GM19463 (cell line): ENCODE results near the gene ARL8A.
A peak's percentile ranks its signal among the peaks of the same experiment; 100 is the strongest.
"Not testable (repeated sequence)": the region's sequence is repeated elsewhere in the genome, so short reads cannot be mapped to it uniquely, and the experiment has no call there.

Source experiments
- ATAC-seq: cut with Tn5 transposase; IDR thresholded peaks from one replicate; pipeline ENCODE4 v1.9.1; 2021; ENCODE audit warnings: mild to moderate bottlenecking, moderate library complexity; ENCODE audit not compliant: unreplicated experiment

Gene ARL8A

GRCh38 chr1:202176949-202177927 is 32.7 kb upstream of the ARL8A start:
- no peak for ATAC-seq

DNA sequence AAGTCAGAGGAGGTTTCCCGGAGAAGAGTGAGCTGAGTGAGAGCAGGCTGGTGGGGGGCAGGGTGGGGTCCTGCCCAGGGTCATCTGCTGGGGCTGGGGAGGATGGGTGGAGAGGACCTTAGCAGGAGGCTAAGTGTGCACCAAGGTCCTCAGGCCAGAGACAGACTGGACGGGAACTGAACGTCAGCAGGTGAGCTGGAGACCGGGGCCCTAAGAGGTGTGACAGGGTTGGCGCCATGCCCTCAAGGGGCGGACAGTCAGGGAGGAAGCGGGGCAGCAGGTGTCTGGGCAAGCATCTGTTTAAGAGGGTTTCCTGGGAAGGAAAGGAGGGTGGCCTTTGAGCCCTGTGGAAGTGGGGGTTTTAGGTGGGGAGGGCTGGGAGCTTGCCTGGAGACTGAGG is 29.5 kb upstream of the ARL8A start:
- ATAC-seq = no peak

GRCh38 chr1:202172015-202172355 is 27.4 kb upstream of the ARL8A start:
- no peak for ATAC-seq

- no peak for ATAC-seq
Observed at GRCh38 chr1:202171292-202172014, 26.9 kb upstream of the ARL8A start.

- ATAC-seq = no peak
Observed at GRCh38 chr1:202170726-202171125, 26.2 kb upstream of the ARL8A start.

DNA sequence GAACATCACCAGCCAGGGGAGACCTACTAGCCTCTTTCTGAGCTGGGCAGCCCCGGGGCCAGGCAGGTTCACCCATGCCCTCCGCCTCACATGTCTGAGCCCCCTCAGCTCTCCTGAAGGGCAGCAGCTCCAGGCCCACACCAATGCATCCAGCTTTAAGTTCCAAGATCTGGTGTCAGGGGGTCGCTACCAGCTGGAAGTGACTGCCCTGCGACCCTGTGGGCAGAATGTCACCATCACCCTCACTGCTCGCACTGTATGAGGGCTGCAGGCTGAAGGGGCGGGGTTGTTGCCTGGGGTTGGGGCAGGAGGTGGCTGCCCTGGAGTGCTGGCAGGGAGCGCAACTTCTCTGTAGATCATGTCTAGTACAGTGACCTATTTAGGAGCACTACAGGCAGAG is 24.3 kb upstream of the ARL8A start:
- no peak for ATAC-seq

DNA sequence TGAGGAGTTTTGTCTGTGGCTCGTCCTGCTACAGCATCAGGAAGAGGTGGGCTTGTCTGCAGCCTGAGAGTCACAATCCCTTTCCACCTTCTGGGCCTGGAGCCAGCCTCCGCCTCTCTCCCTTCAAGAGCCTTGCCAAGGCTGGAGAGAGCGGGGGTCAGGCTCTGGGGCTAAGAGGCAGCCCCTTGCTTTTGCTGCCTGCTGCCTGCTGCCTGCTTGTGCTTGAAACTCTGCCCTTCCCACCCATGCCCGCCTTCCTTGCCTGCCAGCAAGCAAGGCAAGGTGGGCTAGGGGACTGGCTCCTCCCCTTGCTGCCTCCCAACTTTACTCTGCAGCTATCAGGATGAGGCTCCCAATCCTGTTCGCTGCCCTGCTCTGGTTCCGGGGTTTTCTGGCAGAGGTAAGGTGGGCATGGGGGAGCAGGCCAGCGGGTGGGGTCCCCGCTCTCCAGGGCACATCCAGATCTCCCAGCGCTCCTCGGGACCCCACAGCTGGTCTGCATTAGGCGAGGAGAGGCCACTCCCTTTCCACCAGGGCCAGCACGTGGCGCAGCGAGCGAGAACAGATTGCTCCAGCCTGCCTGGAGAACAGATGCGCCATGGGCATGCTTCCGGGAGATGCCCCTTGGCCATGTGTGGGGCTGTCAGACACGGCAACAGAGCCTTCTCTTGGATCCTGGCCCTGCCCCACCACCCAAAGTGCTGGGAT is 23.3 kb upstream of the ARL8A start:
- no peak for ATAC-seq

- ATAC-seq = not testable (repeated sequence)
Observed at GRCh38 chr1:202167054-202167453, 22.5 kb upstream of the ARL8A start.

DNA sequence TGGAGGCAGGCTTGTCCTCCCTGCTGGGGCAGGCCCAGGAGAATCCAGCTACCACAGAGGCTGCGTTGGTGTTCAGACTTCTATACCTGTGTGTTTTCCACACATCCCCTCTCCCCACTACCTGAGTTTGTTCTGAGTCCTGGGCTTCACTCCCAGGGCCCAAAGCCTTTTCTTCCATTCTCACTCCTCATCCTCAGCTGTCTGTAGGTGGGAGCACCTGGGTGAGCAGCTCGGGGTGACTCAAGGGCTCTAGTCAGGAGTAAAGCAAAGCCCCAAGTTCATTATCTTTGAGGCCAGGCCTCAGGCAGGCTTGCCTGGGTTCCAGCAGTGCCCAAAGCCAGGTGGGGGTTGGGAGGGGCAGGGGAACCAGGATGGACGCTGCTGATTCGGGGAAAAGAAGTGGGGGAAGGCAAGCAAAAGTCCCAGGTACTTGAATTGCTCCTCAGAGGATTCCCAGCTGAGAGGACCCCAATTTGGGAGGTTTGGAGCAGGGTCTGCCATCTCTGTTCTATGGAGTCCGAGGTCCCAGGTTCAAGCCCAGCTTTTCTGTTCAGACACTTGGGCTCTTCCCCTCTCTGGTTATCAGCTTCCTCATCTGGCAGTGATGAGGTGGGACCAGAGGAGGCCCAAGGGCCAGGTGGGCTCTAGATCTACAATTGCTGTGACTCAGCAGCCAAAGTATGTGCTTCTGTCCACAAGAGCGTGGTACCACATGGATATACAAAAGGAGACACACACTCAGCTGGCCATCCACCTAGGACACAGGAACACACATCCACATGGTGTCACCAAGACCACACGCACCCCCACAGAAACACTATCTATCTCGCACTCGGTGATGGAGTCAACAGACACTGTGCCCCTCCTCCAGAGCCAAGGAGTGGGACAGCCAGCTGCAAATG is 21.7 kb upstream of the ARL8A start:
- no peak for ATAC-seq

DNA sequence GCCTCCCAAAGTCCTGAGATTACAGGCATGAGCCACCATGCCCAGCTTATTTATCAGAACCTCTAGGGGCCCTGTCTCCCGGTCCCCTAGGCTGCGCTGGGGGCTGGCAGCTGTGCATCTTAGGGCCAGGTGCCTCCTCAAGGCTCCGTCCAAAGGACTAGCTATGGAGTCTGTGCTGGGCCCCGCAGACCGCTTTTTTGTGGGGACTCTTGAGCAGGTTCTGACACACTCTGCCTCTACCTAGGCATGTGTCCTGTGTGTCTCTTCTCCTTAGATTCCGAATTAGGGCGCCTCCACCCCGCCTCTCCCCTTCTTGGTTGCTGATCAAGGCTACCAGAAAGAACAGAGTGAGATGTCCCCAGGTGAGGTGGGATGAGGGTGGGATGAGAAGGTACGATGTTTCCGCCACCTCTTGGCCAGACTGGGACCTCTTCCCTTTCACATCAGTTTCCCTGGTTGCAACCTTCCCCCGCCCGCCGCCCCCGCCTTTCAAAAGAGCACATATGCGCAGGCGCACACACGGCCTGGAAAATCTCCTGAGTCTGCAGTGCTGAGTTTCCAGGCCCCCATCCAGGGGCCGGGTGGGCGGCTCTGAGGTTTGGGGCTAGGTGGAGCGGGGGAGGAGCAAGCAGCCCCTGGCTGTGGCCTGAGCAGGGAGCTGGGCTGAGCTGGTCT is 20.9 kb upstream of the ARL8A start:
- no peak for ATAC-seq

- peak; percentile 49 for ATAC-seq
Observed at GRCh38 chr1:202164271-202165037, 19.9 kb upstream of the ARL8A start.

DNA sequence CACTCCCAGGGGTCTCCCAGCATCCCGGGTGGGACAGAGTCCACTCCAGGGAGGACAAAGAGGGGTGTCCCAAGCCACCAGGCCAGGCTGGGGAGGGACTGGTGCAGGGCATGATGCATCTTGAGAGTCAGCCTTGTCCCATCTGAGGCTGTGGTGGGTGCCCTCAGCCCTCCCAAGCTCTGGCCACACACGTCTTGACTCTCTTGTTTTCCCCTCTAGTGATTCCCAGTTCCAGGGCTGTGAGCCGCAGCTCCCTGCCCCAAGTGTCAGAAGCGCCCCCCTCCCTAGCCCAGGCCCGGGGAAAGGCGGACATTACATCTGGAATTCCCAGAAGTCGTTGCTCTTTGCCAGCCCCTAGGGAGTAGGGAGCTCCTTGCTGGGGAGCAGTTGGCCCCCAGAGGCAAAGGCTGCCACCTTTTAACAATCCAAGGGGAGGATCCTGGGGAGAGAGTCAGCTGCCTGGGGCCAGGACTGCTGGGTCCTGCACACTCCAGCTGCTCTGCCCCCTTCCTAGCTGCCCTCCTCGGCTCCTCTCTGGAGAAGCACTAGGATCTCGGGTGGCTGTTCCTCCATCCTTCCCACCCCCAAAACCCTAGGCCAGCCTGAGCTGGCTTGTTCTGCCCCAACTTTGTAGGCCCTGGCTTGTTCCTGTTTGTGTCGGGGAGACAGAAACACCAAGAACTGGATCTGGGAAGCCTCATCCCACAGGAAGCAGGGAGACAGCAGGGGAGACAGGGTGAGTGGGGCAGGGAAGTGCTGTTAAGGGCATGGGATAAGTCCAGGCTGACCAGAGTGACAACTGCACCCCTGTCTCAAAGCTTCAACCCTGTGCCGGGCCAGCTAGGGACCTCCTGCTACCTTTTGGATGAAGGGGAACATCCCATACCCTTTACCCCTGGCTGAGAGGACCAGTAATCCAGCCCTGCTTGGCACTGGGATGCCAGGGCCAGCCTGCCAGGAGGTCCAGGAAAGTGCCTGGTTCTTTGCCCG is 19.0 kb upstream of the ARL8A start:
- ATAC-seq = no peak

- no peak for ATAC-seq
Observed at GRCh38 chr1:202162418-202163280, 18.1 kb upstream of the ARL8A start.

DNA sequence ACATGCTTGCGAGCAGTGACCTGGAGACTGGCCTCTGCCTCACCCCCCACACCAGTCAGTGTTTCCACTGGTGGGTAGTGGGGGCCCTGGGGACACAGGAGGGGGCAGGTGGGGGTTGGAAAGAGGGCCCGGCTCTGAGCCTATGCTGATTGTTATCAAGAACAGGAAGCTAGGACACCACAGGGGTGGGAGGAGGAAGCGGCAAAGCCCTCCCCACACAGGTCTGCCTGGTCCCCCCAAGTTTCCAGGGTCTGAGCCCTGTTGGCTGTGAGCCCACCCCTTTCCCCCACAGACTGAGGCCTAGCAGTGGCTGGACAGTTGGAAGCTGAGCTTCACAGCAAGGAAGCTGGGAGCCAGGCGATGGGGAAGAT is 17.5 kb upstream of the ARL8A start:
- ATAC-seq = peak; percentile 32

DNA sequence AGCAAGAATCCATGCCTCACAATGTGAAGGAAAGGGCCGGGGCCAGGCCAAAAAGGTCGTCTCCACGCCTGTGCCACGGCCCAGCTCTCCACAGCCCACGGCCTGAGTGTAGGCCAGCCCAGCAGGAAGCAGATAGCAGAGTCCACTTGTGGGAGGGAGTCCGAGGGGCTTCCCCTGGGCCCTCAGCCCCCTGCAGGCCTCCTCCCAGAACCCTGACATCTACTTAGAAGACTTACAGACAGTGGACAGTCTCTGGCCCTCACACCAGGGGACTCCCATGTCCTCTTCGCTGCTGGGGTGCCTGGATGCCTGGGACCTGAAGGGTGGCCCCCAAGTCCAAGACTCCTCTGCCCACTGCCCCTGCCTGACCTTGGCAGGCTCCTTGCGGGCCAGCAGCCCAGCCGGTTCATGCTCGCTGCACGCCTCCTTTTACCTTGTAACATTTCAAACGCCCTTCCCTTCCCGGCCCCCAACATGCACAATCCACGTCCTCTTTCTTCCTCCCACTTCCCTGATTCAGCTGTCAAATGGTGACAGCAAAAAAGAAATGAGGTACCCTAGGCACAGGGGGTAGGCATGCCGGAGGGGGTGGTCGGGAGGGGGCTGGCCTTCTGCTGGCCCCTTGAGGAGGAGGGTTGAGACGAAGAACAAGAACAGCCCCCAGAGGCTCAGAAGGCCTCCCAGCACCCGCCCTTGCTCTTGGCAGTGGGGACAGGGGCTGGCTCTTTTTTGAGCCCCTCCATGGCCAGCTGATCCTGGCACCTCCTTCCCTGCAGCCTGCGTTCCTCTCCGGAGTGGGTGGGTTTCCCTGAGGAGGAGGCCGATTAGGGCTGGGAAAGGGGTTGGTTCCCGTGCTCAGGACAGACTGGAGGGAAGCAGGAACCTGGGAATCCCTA is 16.9 kb upstream of the ARL8A start:
- no peak for ATAC-seq

GRCh38 chr1:202160377-202160940 is 15.9 kb upstream of the ARL8A start, which contains the start of gene PTPN7:
TSS of gene PTPN7 (minus strand) at chr1:202160602. CDS start at chr1:202159402, 1,200 bp downstream.
- peak; percentile 54 for ATAC-seq
